ENCODE results near the gene UST. TPM values are rescaled to one million over a fixed set of nuclear protein-coding genes. Genes with fewer than 3 reads are reported as not detected.

The UST gene
- total RNA-seq, 1 experiment from 2014 or later, result 10.0 TPM

- TF ChIP-seq CTCF (IDR thresholded peaks at IDR 0.05; ENCODE audit: unreplicated experiment), result no peak
- H3K27me3 Mint-ChIP-seq (ENCODE audit: insufficient read depth, unreplicated experiment), result no peaks in the 10 kb centered on the region
- BruUV-seq (replicated peaks), result no TSS peak
- ChIA-PET POLR2A (interaction anchor here (0.9 to 1.2 kb wide), 2 partner anchors 52 to 135 kb away, joined by 3 to 6 read pairs; no protein-coding TSS in a partner anchor), CTCF (interaction anchor here (0.6 to 1.2 kb wide), 2 partner anchors 12 to 80 kb away, joined by 3 read pairs; no protein-coding TSS in a partner anchor)
- H3K4me1 Mint-ChIP-seq (ENCODE audit: insufficient read depth, unreplicated experiment), result no peaks in the 10 kb centered on the region
- no peak for DNase-seq (ENCODE audit: unreplicated experiment)
- H3K9me3 Mint-ChIP-seq (ENCODE audit: unreplicated experiment), result no peaks in the 10 kb centered on the region
- no peak overlapping the region for H3K27ac Mint-ChIP-seq (ENCODE audit: low read depth, unreplicated experiment)
- H3K4me3 Mint-ChIP-seq (ENCODE audit: unreplicated experiment), result no peak overlapping the region
- intact Hi-C loops (cut with micrococcal nuclease), result no loop called here
- H3K36me3 Mint-ChIP-seq (ENCODE audit: insufficient read depth, unreplicated experiment), result peaks cover 12% of the 10 kb centered on the region
Measured at GRCh38 chr6:148891405-148891783, 144.6 kb downstream of the UST start.

- DNase-seq (ENCODE audit: unreplicated experiment), result peak; percentile 53
- BruUV-seq (replicated peaks), result no TSS peak
- Mint-ChIP-seq H3K9me3 (ENCODE audit: unreplicated experiment) (no peaks in the 10 kb centered on the region), H3K4me3 (ENCODE audit: unreplicated experiment) (no peak overlapping the region), H3K27ac (ENCODE audit: low read depth, unreplicated experiment) (no peak overlapping the region), H3K36me3 (ENCODE audit: insufficient read depth, unreplicated experiment) (peaks cover 12% of the 10 kb centered on the region), H3K27me3 (ENCODE audit: insufficient read depth, unreplicated experiment) (no peaks in the 10 kb centered on the region), H3K4me1 (ENCODE audit: insufficient read depth, unreplicated experiment) (no peaks in the 10 kb centered on the region)
- intact Hi-C loops (cut with micrococcal nuclease), result no loop called here
- ChIA-PET CTCF (interaction anchor here (0.7 to 1.2 kb wide), 2 partner anchors 13 to 560 kb away, joined by 3 read pairs; no protein-coding TSS in a partner anchor), POLR2A (interaction anchor here (1.0 to 1.2 kb wide), 2 partner anchors 9 to 52 kb away, joined by 4 to 6 read pairs; no protein-coding TSS in a partner anchor)
- TF ChIP-seq CTCF (IDR thresholded peaks at IDR 0.05; ENCODE audit: unreplicated experiment), result no peak
Measured at GRCh38 chr6:148892247-148892646, 145.4 kb downstream of the UST start.

GRCh38 chr6:148893073-148893472 is 146.2 kb downstream of the UST start:
- DNase-seq (ENCODE audit: unreplicated experiment), result no peak
- H3K27ac Mint-ChIP-seq (ENCODE audit: low read depth, unreplicated experiment), result no peak overlapping the region
- no peaks in the 10 kb centered on the region for H3K9me3 Mint-ChIP-seq (ENCODE audit: unreplicated experiment)
- intact Hi-C loops (cut with micrococcal nuclease), result no loop called here
- TF ChIP-seq CTCF (IDR thresholded peaks at IDR 0.05; ENCODE audit: unreplicated experiment), result no peak
- no peak overlapping the region for H3K4me3 Mint-ChIP-seq (ENCODE audit: unreplicated experiment)
- H3K36me3 Mint-ChIP-seq (ENCODE audit: insufficient read depth, unreplicated experiment), result peaks cover 12% of the 10 kb centered on the region
- H3K27me3 Mint-ChIP-seq (ENCODE audit: insufficient read depth, unreplicated experiment), result no peaks in the 10 kb centered on the region
- ChIA-PET CTCF (no interaction called here), POLR2A (no interaction called here)
- no TSS peak for BruUV-seq (replicated peaks)
- H3K4me1 Mint-ChIP-seq (ENCODE audit: insufficient read depth, unreplicated experiment), result no peaks in the 10 kb centered on the region

- intact Hi-C loops (cut with micrococcal nuclease), result no loop called here
- H3K4me1 Mint-ChIP-seq (ENCODE audit: insufficient read depth, unreplicated experiment), result no peaks in the 10 kb centered on the region
- peaks cover 12% of the 10 kb centered on the region for H3K36me3 Mint-ChIP-seq (ENCODE audit: insufficient read depth, unreplicated experiment)
- H3K9me3 Mint-ChIP-seq (ENCODE audit: unreplicated experiment), result no peaks in the 10 kb centered on the region
- BruUV-seq (replicated peaks), result no TSS peak
- no peak for DNase-seq (ENCODE audit: unreplicated experiment)
- CTCF ChIA-PET, result no interaction called here
- POLR2A ChIA-PET, result no interaction called here
- no peaks in the 10 kb centered on the region for H3K27me3 Mint-ChIP-seq (ENCODE audit: insufficient read depth, unreplicated experiment)
- no peak overlapping the region for H3K4me3 Mint-ChIP-seq (ENCODE audit: unreplicated experiment)
- no peak overlapping the region for H3K27ac Mint-ChIP-seq (ENCODE audit: low read depth, unreplicated experiment)
- TF ChIP-seq CTCF (IDR thresholded peaks at IDR 0.05; ENCODE audit: unreplicated experiment), result no peak
Measured at GRCh38 chr6:148893481-148893880, 146.7 kb downstream of the UST start.

All from MCF 10A (cell line).